GM23338 (cell line): ENCODE results near the gene VPREB3.

Experiments used
- CREB1 ChIP-seq: fragments of 250-450 bp; sonication (Bioruptor Pico); IDR thresholded peaks from 2 replicates; pipeline ENCODE4 v1.5.0; 2020; ENCODE audit warnings: low read depth, mild to moderate bottlenecking, moderate library complexity
- EZH2 ChIP-seq: fragments of 200-600 bp; sonication (generic); IDR thresholded peaks from one replicate; pipeline ENCODE4 v1.8.0; 2017; ENCODE audit warnings: antibody characterized with exemption, mild to moderate bottlenecking, low read depth; ENCODE audit not compliant: unreplicated experiment
- JUNB ChIP-seq: IDR thresholded peaks from one replicate; pipeline ENCODE4 v1.6.1; 2016; ENCODE audit warnings: antibody characterized with exemption; ENCODE audit not compliant: unreplicated experiment
- POLR2AphosphoS5 ChIP-seq: IDR thresholded peaks from 2 replicates; pipeline ENCODE4 v1.6.1; 2016; ENCODE audit warnings: antibody characterized with exemption, low read depth
- TF ChIP-seq, protein P1 (sequence below), 2 experiments: fragments of 200-600 bp in 1 of 2; sonication (generic) in 1 of 2; conservative IDR thresholded peaks; 2 replicates each; pipeline versions ENCODE4 v1.5.1 to v1.6.1; 2016 to 2017; ENCODE audit warnings: antibody characterized with exemption in 2 of 2, low read depth in 2 of 2, mild to moderate bottlenecking in 2 of 2, moderate library complexity in 1 of 2

DNA sequence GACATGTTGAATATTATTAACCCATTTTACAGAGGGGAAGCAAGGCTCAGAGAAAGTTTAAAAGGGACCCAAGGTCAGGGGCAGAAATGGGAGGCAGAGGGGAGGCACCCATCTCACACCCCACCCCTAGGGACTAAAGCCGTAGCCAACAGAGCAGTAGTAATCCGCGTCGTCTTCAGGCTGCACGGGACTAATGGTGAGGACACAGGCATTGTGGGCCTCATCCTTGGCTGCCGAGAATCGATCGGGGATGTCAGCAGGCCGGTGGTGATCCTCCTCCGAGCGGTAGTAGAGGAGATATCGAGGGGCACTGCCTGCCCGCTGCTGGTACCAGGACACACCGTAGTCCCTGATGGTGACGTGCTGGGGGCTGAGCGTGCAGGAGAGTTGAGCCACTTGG is 1.5 kb downstream of the VPREB3 start:
- TF ChIP-seq, protein P1, sequence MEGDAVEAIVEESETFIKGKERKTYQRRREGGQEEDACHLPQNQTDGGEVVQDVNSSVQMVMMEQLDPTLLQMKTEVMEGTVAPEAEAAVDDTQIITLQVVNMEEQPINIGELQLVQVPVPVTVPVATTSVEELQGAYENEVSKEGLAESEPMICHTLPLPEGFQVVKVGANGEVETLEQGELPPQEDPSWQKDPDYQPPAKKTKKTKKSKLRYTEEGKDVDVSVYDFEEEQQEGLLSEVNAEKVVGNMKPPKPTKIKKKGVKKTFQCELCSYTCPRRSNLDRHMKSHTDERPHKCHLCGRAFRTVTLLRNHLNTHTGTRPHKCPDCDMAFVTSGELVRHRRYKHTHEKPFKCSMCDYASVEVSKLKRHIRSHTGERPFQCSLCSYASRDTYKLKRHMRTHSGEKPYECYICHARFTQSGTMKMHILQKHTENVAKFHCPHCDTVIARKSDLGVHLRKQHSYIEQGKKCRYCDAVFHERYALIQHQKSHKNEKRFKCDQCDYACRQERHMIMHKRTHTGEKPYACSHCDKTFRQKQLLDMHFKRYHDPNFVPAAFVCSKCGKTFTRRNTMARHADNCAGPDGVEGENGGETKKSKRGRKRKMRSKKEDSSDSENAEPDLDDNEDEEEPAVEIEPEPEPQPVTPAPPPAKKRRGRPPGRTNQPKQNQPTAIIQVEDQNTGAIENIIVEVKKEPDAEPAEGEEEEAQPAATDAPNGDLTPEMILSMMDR (conservative IDR thresholded peaks at IDR 0.05; ENCODE audit: low read depth in 2 of 2), result no peak
- TF ChIP-seq EZH2 (no peak), POLR2AphosphoS5 (no peak), JUNB (no peak), CREB1 (CRISPR knock-in tag) (no peak)
